Skeletal muscle satellite cell (primary cell): ENCODE results near the gene GBF1.
"Not testable (repeated sequence)": the region's sequence is repeated elsewhere in the genome, so short reads cannot be mapped to it uniquely, and the experiment has no call there.

ENCODE experiments used
- H3K27me3 ChIP-seq: 2 replicates; pipeline ENCODE4 v1.7.0; 2013; ENCODE audit warnings: low read length; ENCODE audit not compliant: control insufficient read depth, insufficient read depth
- H3K36me3 ChIP-seq: 2 replicates; pipeline ENCODE4 v1.7.0; 2013; ENCODE audit warnings: mild to moderate bottlenecking, control low read depth, low read length; ENCODE audit not compliant: insufficient read depth
- H3K4me1 ChIP-seq: 2 replicates; pipeline ENCODE4 v1.7.0; 2013; ENCODE audit warnings: low read length; ENCODE audit not compliant: control insufficient read depth, insufficient read depth
- H3K4me2 ChIP-seq: 2 replicates; pipeline ENCODE4 v1.7.0; 2013; ENCODE audit warnings: mild to moderate bottlenecking, low read length
- H3K4me3 ChIP-seq: 2 replicates; pipeline ENCODE4 v1.7.0; 2013; ENCODE audit warnings: low read length
- H3K9ac ChIP-seq: 2 replicates; pipeline ENCODE4 v1.7.0; 2013; ENCODE audit warnings: mild to moderate bottlenecking, low read depth, low read length, moderate library complexity
- H3K9me3 ChIP-seq: replicated peaks from 2 replicates; pipeline ENCODE4 v1.7.0; 2013; ENCODE audit warnings: mild to moderate bottlenecking, control low read depth, low read length

Gene GBF1

GRCh38 chr10:102235598-102235920 is 9.8 kb upstream of the GBF1 start:
- Histone ChIP-seq H3K4me2 (peak overlapping the region; percentile 47), H3K4me3 (no peak overlapping the region), H3K27me3 (no peaks in the 10 kb centered on the region), H3K9ac (no peak overlapping the region), H3K4me1 (peaks cover 53% of the 10 kb centered on the region), H3K36me3 (no peaks in the 10 kb centered on the region), H3K9me3 (no peaks in the 10 kb centered on the region)

- Histone ChIP-seq H3K36me3 (no peaks in the 10 kb centered on the region), H3K27me3 (no peaks in the 10 kb centered on the region), H3K9ac (no peak overlapping the region), H3K4me2 (peak overlapping the region; percentile 25), H3K9me3 (no peaks in the 10 kb centered on the region), H3K4me1 (peaks cover 52% of the 10 kb centered on the region), H3K4me3 (no peak overlapping the region)
Measured at GRCh38 chr10:102236006-102236405, 9.3 kb upstream of the GBF1 start.

- no peak overlapping the region for H3K4me3 ChIP-seq
- H3K9ac ChIP-seq = no peak overlapping the region
- no peak overlapping the region for H3K4me2 ChIP-seq
- H3K36me3 ChIP-seq = no peaks in the 10 kb centered on the region
- H3K27me3 ChIP-seq = no peaks in the 10 kb centered on the region
- peaks cover 61% of the 10 kb centered on the region for H3K4me1 ChIP-seq
- H3K9me3 ChIP-seq = no peaks in the 10 kb centered on the region
Measured at GRCh38 chr10:102237711-102238252, 7.5 kb upstream of the GBF1 start.

- peak overlapping the region; percentile 66 for H3K9ac ChIP-seq
Measured at GRCh38 chr10:102240467-102241031, 4.8 kb upstream of the GBF1 start.

GRCh38 chr10:102241032-102241443 is 4.3 kb upstream of the GBF1 start:
- Histone ChIP-seq H3K4me2 (peak overlapping the region; percentile 94), H3K36me3 (no peaks in the 10 kb centered on the region), H3K9ac (peak overlapping the region; percentile 66), H3K27me3 (no peaks in the 10 kb centered on the region), H3K9me3 (no peaks in the 10 kb centered on the region), H3K4me1 (peaks cover 59% of the 10 kb centered on the region), H3K4me3 (peak overlapping the region; percentile 80)

More at GRCh38 chr10:102240467-102241031, 4.8 kb upstream of the GBF1 start:
- no peaks in the 10 kb centered on the region for H3K36me3 ChIP-seq
- H3K27me3 ChIP-seq = no peaks in the 10 kb centered on the region
- peaks cover 64% of the 10 kb centered on the region for H3K4me1 ChIP-seq
- H3K4me2 ChIP-seq = peak overlapping the region; percentile 94
- no peaks in the 10 kb centered on the region for H3K9me3 ChIP-seq
- H3K4me3 ChIP-seq = peak overlapping the region; percentile 80

GRCh38 chr10:102241444-102242117 is 3.8 kb upstream of the GBF1 start, which contains the start of gene PITX3:
PITX3 (minus strand) TSS chr10:102241512; CDS start chr10:102232080, 9,432 bp downstream.
- Histone ChIP-seq H3K36me3 (no peaks in the 10 kb centered on the region), H3K27me3 (no peaks in the 10 kb centered on the region), H3K9me3 (no peaks in the 10 kb centered on the region), H3K4me2 (peak within 1 kb of the TSS; percentile 94), H3K4me3 (peak within 1 kb of the TSS; percentile 80), H3K4me1 (peaks cover 56% of the 10 kb centered on the region), H3K9ac (peak within 1 kb of the TSS; percentile 66)

GRCh38 chr10:102242118-102242485 is 3.2 kb upstream of the GBF1 start:
- no peaks in the 10 kb centered on the region for H3K27me3 ChIP-seq
- peaks cover 56% of the 10 kb centered on the region for H3K4me1 ChIP-seq
- peak overlapping the region; percentile 94 for H3K4me2 ChIP-seq
- no peaks in the 10 kb centered on the region for H3K9me3 ChIP-seq
- peak overlapping the region; percentile 80 for H3K4me3 ChIP-seq
- peak overlapping the region; percentile 64 for H3K9ac ChIP-seq
- no peaks in the 10 kb centered on the region for H3K36me3 ChIP-seq

- no peak overlapping the region for H3K9ac ChIP-seq
- no peaks in the 10 kb centered on the region for H3K27me3 ChIP-seq
- no peaks in the 10 kb centered on the region for H3K36me3 ChIP-seq
- peak overlapping the region; percentile 43 for H3K4me2 ChIP-seq
- H3K4me3 ChIP-seq = no peak overlapping the region
- no peaks in the 10 kb centered on the region for H3K9me3 ChIP-seq
- H3K4me1 ChIP-seq = peaks cover 58% of the 10 kb centered on the region
Measured at GRCh38 chr10:102243309-102243708, 2.0 kb upstream of the GBF1 start.

- Histone ChIP-seq H3K4me2 (peak overlapping the region; percentile 90), H3K9ac (peak overlapping the region; percentile 90), H3K36me3 (no peaks in the 10 kb centered on the region), H3K9me3 (no peaks in the 10 kb centered on the region), H3K4me3 (peak overlapping the region; percentile 91), H3K4me1 (peaks cover 51% of the 10 kb centered on the region), H3K27me3 (no peaks in the 10 kb centered on the region)
Measured at GRCh38 chr10:102245932-102246251, 560 bp downstream of the GBF1 start.

GRCh38 chr10:102246261-102246660 is 929 bp downstream of the GBF1 start:
- peaks cover 49% of the 10 kb centered on the region for H3K4me1 ChIP-seq
- no peaks in the 10 kb centered on the region for H3K9me3 ChIP-seq
- H3K36me3 ChIP-seq = no peaks in the 10 kb centered on the region
- H3K27me3 ChIP-seq = no peaks in the 10 kb centered on the region
- H3K4me3 ChIP-seq = peak overlapping the region; percentile 91
- peak overlapping the region; percentile 90 for H3K4me2 ChIP-seq
- H3K9ac ChIP-seq = peak overlapping the region; percentile 90

- no peak overlapping the region for H3K9ac ChIP-seq
- H3K4me3 ChIP-seq = peak overlapping the region; percentile 91
- H3K4me1 ChIP-seq = peaks cover 45% of the 10 kb centered on the region
- no peaks in the 10 kb centered on the region for H3K9me3 ChIP-seq
- H3K36me3 ChIP-seq = no peaks in the 10 kb centered on the region
- peak overlapping the region; percentile 90 for H3K4me2 ChIP-seq
- H3K27me3 ChIP-seq = no peaks in the 10 kb centered on the region
Measured at GRCh38 chr10:102247734-102248133, 2.4 kb downstream of the GBF1 start.

- H3K36me3 ChIP-seq, H3K9ac ChIP-seq, H3K27me3 ChIP-seq, H3K4me3 ChIP-seq, H3K9me3 ChIP-seq, H3K4me2 ChIP-seq: not testable (repeated sequence)
- peaks cover 16% of the 10 kb centered on the region for H3K4me1 ChIP-seq
Measured at GRCh38 chr10:102252508-102252907, 7.2 kb downstream of the GBF1 start.
